Stomach (tissue), 4 donors: ENCODE results near the gene CRYL1.

Experiments
- EP300 ChIP-seq: sonication (generic); formaldehyde crosslinking; IDR thresholded peaks from one replicate; pipeline ENCODE4 v1.6.1; 2017; ENCODE audit warnings: antibody characterized with exemption
- TF ChIP-seq, protein P1 (sequence below), 7 experiments: fragments of 450-650 bp in 4 of 7; fragments of 200-600 bp in 3 of 7; sonication (generic) in 3 of 7; IDR thresholded peaks; one replicate each; pipeline ENCODE4 v1.5.1; 2016 to 2019; ENCODE audit warnings: antibody characterized with exemption in 7 of 7, control low read depth in 2 of 7, mild to moderate bottlenecking in 1 of 7

DNA sequence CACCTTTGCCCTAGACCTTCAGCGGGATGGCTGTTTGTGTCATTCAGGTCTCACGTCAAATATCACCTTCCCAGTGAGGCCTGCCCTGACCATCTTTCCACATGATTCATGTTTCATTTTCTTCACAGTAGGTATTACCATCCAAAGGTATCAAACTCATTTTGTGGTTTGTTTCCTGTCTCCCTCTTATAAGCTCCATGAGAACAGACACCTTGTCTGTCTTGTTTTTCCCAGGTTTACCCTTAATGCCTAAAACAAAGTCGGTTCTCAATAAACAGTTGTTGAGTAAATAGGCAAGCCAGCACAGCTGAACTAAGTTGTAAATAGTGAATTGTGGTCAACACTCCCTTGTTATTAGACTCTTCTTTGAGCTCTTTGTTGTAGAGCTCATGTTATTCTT, 170.9 kb downstream of the CRYL1 start:
- no peak for TF ChIP-seq EP300
- TF ChIP-seq, protein P1, sequence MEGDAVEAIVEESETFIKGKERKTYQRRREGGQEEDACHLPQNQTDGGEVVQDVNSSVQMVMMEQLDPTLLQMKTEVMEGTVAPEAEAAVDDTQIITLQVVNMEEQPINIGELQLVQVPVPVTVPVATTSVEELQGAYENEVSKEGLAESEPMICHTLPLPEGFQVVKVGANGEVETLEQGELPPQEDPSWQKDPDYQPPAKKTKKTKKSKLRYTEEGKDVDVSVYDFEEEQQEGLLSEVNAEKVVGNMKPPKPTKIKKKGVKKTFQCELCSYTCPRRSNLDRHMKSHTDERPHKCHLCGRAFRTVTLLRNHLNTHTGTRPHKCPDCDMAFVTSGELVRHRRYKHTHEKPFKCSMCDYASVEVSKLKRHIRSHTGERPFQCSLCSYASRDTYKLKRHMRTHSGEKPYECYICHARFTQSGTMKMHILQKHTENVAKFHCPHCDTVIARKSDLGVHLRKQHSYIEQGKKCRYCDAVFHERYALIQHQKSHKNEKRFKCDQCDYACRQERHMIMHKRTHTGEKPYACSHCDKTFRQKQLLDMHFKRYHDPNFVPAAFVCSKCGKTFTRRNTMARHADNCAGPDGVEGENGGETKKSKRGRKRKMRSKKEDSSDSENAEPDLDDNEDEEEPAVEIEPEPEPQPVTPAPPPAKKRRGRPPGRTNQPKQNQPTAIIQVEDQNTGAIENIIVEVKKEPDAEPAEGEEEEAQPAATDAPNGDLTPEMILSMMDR (IDR thresholded peaks at IDR 0.05): no peak
